ENCODE results near the gene KLHL12.
A peak's percentile ranks its signal among the peaks of the same experiment; 100 is the strongest.
"Not testable (repeated sequence)": the region's sequence is repeated elsewhere in the genome, so short reads cannot be mapped to it uniquely, and the experiment has no call there.

The KLHL12 gene

GRCh38 chr1:202945483-202945882 lies 18.4 kb upstream of the KLHL12 start:
- no peak for DNase-seq

DNA sequence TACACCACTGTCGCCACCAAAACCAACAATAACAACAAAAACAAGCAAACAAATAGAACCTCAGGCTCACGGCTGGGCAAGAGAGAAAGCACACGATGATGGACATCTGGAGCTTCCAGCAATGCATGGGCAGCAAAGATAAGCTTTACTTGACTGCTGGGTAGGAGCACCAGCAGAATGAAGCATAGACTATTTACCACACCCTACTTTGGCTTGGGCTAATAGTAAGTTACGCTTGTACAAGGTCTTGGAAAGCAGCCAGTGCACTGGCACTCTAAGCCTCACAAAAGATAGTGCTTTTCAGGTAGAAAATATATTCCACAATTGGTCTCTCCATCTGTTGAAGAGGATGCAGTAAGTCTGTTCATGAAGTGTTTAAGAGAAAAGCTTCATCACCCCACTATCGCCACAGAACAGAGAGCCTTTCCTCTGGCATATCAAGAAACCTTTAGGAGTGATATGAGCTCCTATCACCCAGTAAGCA lies 17.4 kb upstream of the KLHL12 start:
- no peak for DNase-seq

DNA sequence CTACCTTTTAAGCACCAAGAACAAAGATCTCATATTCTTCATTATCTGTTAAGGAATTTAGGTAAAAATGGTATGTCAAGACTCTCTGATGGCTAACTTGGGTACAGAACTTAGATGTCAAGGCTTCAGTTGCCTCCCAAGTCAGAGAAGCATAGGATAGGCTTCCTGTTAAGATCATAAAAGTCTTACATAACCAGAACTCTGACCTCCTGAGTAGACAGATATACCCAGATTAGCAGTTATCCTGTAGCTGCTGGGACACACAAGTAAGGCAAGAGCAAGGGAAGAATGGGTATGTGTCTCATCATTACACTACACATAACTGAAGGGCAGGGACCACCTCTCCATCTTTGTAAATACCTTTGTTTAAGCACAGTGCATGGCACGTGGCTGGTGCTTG lies 15.4 kb upstream of the KLHL12 start:
- DNase-seq = no peak

DNA sequence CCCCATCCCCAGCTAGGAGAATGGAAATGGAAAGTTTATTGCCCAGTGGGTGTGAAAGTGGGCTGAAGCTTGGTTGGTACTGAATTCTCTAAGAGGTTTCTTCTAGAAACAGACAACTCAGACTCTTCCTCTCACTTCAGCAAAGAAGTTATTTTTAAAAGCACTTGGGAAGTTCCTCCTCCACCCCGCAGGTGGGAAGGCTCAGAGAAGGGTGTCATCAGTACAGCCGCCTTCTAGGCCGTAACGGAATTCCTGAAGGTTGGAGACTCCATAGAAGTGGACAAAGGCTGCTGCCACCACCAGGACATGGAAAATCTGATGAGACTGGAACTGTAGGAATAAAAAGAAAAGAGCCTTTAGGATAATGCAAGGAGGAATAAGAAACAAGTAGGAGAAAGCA lies 14.3 kb upstream of the KLHL12 start:
- DNase-seq = no peak

DNA sequence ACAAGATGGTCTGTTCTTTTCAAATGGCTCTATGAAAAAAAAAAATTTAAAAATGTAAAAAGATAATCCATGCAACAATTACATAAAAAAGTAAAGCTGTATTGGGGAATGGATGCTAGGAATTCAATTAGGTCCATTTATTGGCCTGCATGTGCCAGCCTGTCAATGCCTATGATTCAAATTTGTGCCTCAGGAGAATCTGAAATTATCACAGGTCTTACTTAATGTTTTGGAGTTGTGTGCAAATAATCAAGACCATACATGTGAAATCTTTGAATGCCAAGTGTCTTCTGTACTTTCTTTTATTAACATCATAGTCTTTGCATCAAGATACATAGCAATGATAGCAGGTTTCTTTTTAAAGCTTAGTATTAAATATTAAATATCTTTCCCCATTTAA lies 13.5 kb upstream of the KLHL12 start:
- no peak for DNase-seq

GRCh38 chr1:202938287-202938925 lies 11.4 kb upstream of the KLHL12 start:
- no peak for DNase-seq

DNA sequence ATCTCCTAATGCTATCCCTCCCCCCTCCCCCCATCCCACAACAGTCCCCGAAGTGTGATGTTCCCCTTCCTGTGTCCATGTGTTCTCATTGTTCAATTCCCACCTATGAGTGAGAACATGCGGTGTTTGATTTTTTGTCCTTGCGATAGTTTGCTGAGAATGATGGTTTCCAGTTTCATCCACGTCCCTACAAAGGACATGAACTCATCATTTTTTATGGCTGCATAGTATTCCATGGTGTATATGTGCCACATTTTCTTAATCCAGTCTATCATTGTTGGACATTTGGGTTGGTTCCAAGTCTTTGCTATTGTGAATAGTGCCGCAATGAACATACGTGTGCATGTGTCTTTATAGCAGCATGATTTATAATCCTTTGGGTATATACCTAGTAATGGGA lies 9.4 kb upstream of the KLHL12 start:
- DNase-seq = not testable (repeated sequence)

GRCh38 chr1:202935844-202936243 lies 8.8 kb upstream of the KLHL12 start:
- no peak for DNase-seq

DNA sequence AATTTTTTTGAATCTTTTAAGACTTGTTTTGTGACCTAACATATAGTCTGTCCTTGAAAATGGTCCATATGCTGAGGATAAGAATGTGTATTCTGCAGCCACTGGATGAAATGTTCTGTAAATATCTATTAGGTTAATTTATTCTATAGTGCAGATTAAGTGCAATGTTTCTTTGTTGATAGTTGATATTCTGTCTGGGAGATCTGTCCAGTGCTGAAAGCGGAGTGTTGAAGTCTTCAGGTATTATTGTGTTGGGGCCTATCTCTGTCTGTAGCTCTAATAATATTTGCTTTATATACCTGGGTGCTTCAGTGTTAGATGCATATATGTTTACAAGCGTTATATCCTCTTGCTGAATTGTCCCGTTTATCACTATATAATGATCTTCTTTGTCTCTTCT lies 7.7 kb upstream of the KLHL12 start:
- no peak for DNase-seq

- DNase-seq = no peak
Measured at GRCh38 chr1:202932476-202932875, 5.4 kb upstream of the KLHL12 start.

DNA sequence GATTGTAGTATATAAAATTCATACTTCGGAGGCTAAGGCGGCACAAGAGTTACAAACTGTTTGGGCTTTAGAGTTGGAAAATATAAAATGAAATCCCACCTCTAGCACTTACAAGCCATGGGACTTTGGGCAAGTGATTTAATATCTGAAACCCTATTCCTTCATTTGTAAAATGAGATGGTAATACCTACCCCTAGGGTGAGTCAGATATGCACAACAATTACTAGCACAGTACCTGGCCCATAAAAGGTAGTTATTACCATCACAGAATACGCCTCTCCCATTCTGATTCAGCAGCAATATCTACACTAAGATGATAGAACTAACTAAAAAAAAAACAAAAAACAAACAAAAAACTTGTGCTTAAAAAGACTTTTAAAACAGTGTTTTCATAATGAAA lies 3.5 kb downstream of the KLHL12 start:
- DNase-seq = no peak

GRCh38 chr1:202919615-202920014 lies 7.4 kb downstream of the KLHL12 start:
- no peak for DNase-seq

GRCh38 chr1:202915146-202915545 lies 11.9 kb downstream of the KLHL12 start:
- DNase-seq = no peak

DNA sequence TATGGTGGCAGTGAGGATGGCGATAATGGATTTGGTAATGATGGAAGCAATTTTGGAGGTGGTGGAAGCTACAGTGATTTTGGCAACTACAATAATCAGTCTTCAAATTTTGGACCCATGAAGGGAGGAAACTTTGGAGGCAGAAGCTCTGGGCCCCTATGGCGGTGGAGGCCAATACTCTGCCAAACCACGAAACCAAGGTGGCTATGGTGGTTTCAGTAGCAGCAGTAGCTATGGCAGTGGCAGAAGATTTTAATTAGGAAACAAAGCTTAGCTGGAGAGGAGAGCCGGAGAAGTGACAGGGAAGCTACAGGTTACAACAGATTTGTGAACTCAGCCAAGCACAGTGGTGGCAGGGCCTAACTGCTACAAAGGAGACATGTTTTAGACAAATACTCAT lies 14.6 kb downstream of the KLHL12 start:
- DNase-seq = not testable (repeated sequence)

DNA sequence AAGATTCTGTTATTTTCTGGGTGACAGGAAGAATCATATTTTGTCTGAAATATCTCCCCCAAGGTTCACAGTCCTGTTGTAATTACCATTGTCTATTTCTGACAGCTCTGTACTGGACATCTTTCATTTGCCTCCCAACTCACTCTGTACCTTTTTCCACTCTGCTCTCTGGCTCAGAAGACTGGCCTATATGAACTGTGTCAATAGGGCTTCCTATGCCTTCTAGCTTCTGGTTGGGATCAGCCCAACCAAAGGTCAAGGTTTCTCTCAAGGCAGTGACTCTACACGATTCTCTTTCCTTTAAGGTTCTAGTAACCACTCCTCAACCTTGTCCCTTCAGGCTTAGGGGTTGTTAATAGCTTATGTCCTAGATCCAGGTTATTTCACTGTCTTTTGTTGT lies 17.5 kb downstream of the KLHL12 start:
- DNase-seq = no peak

DNA sequence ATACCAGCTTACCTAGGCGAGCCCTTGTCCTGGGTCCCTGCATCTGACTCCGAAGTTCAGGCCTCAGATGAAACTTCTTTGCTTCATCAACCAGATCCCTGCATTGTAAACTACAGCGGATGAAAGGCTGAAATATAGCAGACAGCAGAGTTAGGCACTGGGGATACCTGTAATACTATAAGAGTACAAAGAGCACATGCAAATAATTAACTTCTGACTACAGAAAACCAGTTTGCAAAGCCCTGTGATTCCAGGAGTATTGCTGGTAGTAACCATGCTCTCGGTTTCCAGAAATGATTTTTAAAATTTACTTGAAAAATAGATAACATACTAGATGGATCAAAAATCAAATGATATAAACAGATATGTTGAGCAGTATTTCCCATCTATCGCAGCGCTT lies 18.0 kb downstream of the KLHL12 start:
- DNase-seq = no peak

- no peak for DNase-seq
Measured at GRCh38 chr1:202905331-202905730, 21.7 kb downstream of the KLHL12 start.

DNA sequence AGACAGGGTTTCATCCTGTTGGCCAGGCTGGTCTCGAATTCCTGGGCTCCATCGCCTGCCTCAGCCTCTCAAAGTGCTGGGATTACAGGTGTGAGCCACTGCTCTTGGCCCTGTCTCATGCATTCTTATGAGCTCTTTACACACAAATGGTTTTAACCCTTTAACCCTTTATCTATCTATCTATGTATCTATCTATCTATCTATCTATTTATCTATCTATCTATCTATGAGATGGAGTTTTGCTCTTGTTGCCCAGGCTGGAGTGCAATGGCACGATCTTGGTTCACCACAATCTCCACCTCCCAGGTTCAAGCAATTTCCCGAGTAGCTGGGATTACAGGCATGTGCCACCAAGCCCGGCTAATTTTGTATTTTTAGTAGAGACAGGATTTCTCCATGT lies 23.2 kb downstream of the KLHL12 start:
- DNase-seq = not testable (repeated sequence)

- no peak for DNase-seq
Measured at GRCh38 chr1:202901555-202901954, 25.5 kb downstream of the KLHL12 start.

DNA sequence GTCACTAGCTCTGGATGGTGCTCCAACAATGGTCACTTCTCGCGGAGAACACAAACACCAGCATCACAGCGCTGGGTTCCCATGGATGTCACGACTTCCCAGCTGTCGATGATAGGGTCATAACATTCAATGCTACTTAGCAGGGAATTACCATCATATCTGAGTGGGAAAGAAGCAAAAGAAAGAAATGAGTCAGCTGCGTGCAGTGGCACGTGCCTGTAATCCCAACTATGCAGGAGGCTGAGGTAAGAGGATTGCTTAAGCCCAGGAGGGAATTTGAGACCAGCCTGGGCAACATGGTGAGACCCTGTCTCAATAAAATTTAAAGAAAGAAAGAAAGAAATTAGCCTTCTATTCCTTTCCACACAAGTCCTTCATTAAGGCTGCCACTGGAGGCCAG lies 34.5 kb downstream of the KLHL12 start:
- DNase-seq = no peak

DNA sequence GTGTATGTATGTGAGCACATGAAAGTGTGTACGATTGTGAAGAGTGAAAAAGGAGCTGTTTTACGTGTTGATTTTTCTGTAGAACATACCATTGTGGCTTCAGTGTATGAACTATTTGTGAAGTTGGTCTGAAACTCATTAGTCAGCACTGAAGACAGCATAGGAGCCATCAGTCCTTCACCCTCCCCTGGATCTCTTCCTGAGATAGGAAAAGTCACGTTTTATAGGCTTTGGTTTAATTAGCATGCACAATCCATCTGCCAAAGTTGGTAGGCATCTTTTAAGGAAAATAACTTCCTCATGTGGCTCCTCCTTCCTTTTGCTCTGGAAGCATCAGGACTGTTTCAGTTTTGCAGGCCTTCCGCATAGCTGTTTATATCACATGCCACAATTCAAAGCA lies 36.6 kb downstream of the KLHL12 start:
- DNase-seq = no peak

- peak; percentile 98 for DNase-seq
Measured at GRCh38 chr1:202888531-202889360, 38.3 kb downstream of the KLHL12 start, which contains the start of gene RABIF. RABIF (minus strand) TSS chr1:202889149; CDS start chr1:202889098, 51 bp downstream.

DNA sequence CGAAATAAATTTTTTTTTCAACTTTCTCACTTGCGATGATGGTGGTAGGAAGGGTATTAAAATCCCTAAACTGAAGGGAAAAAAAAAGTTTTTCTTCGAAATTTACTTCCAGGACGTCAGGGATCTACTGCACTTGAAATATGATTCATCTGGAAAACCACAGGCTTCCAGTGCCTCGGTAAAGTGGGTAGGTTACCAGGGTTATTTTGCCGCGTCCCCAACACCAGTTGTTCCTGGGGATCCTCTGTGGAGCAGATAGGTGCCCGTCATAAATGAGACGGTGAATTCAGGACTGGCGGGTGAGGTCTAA lies 38.9 kb downstream of the KLHL12 start:
- no peak for DNase-seq

- no peak for DNase-seq
Measured at GRCh38 chr1:202880961-202881460, 46.0 kb downstream of the KLHL12 start.

Measured in CD4-positive, alpha-beta T cell treated with Interleukin-21 for 1 hour (primary cell).